Measurements from ENCODE around the gene NMNAT2.

The NMNAT2 gene

GRCh38 chr1:183223467-183223866 lies 194.7 kb downstream of the NMNAT2 start:
- TF ChIP-seq REST (IDR thresholded peaks at IDR 0.05; ENCODE audit: insufficient read depth in 1 of 2, low read depth in 2 of 2, low read length in 2 of 2) (no peak), TAF1 (IDR thresholded peaks at IDR 0.05; ENCODE audit: borderline replicate concordance, insufficient read depth, low read length) (no peak), SIN3A (IDR thresholded peaks at IDR 0.05; ENCODE audit: borderline replicate concordance, insufficient read depth, low read length) (no peak), POLR2AphosphoS5 (IDR thresholded peaks at IDR 0.05; ENCODE audit: low read depth, low read length) (no peak), FOXP2 (optimal IDR thresholded peaks at IDR 0.05; ENCODE audit: borderline replicate concordance, extremely low read depth, extremely low read length, insufficient read depth) (no peak)

DNA sequence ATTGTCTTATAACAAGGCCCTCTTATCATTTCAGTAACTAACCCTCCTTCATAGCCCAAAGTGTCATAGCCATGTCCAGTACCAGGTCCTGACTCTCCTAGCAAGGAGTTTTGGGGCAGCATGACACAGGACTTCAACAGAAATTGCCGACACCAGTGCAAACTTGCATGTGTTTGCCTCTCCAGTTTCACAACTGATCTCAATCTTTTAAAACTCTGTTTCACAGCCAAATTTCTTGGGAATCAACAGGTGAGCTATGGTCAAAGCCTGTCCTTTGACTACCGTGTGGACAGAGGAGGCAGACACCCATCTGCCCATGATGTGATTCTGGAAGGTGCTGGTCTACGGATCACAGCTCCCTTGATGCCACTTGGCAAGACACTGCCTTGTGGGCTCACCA lies 195.3 kb downstream of the NMNAT2 start:
- TF ChIP-seq SIN3A (IDR thresholded peaks at IDR 0.05; ENCODE audit: borderline replicate concordance, insufficient read depth, low read length) (no peak), REST (IDR thresholded peaks at IDR 0.05; ENCODE audit: insufficient read depth in 1 of 2, low read depth in 2 of 2, low read length in 2 of 2) (no peak), FOXP2 (optimal IDR thresholded peaks at IDR 0.05; ENCODE audit: borderline replicate concordance, extremely low read depth, extremely low read length, insufficient read depth) (no peak), POLR2AphosphoS5 (IDR thresholded peaks at IDR 0.05; ENCODE audit: low read depth, low read length) (no peak), TAF1 (IDR thresholded peaks at IDR 0.05; ENCODE audit: borderline replicate concordance, insufficient read depth, low read length) (no peak)

DNA sequence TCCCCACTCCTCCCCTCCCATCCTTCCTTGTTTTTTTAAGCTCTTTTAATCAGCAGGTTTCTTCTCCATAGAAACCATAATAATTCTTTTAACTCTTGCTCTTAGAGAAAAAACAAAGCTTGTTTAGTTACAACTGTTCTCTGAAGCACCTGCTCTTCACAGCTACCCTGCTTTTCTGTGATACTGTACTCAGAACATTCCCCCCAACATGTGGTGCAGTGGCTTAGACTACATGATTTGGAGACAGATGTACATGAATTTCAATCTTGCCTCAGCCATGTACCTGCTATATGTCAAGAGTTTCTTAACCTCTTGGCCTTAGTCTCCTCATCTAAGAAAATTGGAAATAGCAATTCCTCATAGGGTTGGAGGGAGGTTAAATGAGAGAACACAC lies 198.6 kb downstream of the NMNAT2 start:
- TF ChIP-seq TAF1 (IDR thresholded peaks at IDR 0.05; ENCODE audit: borderline replicate concordance, insufficient read depth, low read length): no peak
- TF ChIP-seq SIN3A (IDR thresholded peaks at IDR 0.05; ENCODE audit: borderline replicate concordance, insufficient read depth, low read length): no peak
- no peak for TF ChIP-seq REST (IDR thresholded peaks at IDR 0.05; ENCODE audit: insufficient read depth in 1 of 2, low read depth in 2 of 2, low read length in 2 of 2)
- no peak for TF ChIP-seq FOXP2 (optimal IDR thresholded peaks at IDR 0.05; ENCODE audit: borderline replicate concordance, extremely low read depth, extremely low read length, insufficient read depth)
- no peak for TF ChIP-seq POLR2AphosphoS5 (IDR thresholded peaks at IDR 0.05; ENCODE audit: low read depth, low read length)

DNA sequence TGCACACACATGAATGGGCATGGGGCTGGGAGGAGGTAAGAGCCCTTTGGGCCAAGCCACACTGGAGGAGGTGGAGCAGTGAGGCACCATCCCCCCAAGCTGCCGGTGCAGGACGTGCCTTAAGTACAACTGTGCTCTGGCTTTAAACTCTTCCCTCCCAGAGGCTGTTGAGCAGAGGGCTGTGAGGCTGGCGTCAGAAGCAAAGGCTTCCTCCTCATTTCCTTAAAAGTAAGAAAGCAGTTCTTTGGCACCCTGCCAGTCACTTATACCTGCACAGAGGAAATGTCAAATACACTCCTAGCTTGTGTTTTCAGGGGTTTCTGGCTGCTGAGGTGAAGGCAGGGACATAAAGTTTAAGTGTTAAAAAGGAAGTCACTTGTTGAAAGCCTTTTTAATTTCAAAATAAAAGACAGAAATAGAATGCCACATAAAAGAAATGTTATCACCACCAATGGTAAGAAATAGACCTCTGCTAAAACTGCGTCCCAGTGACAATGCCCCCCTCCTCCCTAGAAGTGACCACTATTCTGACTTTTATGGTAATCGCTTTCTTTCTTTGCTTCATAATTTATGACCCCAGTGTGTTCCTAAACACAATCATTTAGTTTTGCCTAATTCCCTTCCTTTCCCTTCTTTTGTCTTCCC lies 199.1 kb downstream of the NMNAT2 start:
- TF ChIP-seq TAF1 (IDR thresholded peaks at IDR 0.05; ENCODE audit: borderline replicate concordance, insufficient read depth, low read length) (no peak), SIN3A (IDR thresholded peaks at IDR 0.05; ENCODE audit: borderline replicate concordance, insufficient read depth, low read length) (no peak), REST (IDR thresholded peaks at IDR 0.05; ENCODE audit: insufficient read depth in 1 of 2, low read depth in 2 of 2, low read length in 2 of 2) (no peak), POLR2AphosphoS5 (IDR thresholded peaks at IDR 0.05; ENCODE audit: low read depth, low read length) (no peak), FOXP2 (optimal IDR thresholded peaks at IDR 0.05; ENCODE audit: borderline replicate concordance, extremely low read depth, extremely low read length, insufficient read depth) (no peak)

All from PFSK-1 (cell line).